Liver (tissue), 9 donors: ENCODE results near the gene MRGPRF. TPM values are rescaled to one million over a fixed set of nuclear protein-coding genes. Genes with fewer than 3 reads are reported as not detected.

Source experiments
- DNase-seq: peaks from one replicate; pipeline ENCODE4 v3.0.0-alpha.2; 2017; ENCODE audit warnings: low spot score
- H3K27ac ChIP-seq, 2 donors: one replicate each; pipeline ENCODE4 v1.7.0; 2013; ENCODE audit warnings: inconsistent platforms in 2 of 2, low read length in 2 of 2, control low read depth in 1 of 2, low read depth in 1 of 2, mild to moderate bottlenecking in 1 of 2
- H3K27me3 ChIP-seq, 4 donors: one replicate each; pipeline versions ENCODE4 v1.6.1 to v1.7.0; 2013; ENCODE audit warnings: low read length in 3 of 4, inconsistent platforms in 1 of 4, mild to moderate bottlenecking in 1 of 4, moderate library complexity in 1 of 4; ENCODE audit not compliant: control insufficient read depth in 4 of 4, insufficient read depth in 4 of 4
- H3K36me3 ChIP-seq, 4 donors: one replicate each; pipeline versions ENCODE4 v1.6.1 to v1.7.0; 2013; ENCODE audit warnings: low read length in 3 of 4, mild to moderate bottlenecking in 3 of 4, low read depth in 1 of 4, moderate library complexity in 1 of 4; ENCODE audit not compliant: control insufficient read depth in 4 of 4, insufficient read depth in 3 of 4
- H3K4me1 ChIP-seq, 4 donors: one replicate each; pipeline versions ENCODE4 v1.6.1 to v1.7.0; 2013; ENCODE audit warnings: low read length in 3 of 4, mild to moderate bottlenecking in 3 of 4, moderate library complexity in 1 of 4; ENCODE audit not compliant: control insufficient read depth in 4 of 4, insufficient read depth in 4 of 4
- H3K4me3 ChIP-seq, 3 donors: one replicate each; pipeline versions ENCODE4 v1.6.1 to v1.7.0; 2013; ENCODE audit warnings: low read length in 3 of 3, control low read depth in 1 of 3, low read depth in 1 of 3, mild to moderate bottlenecking in 1 of 3
- H3K9ac ChIP-seq, 2 donors: one replicate each; pipeline ENCODE4 v1.7.0; 2013; ENCODE audit warnings: low read length in 2 of 2, mild to moderate bottlenecking in 2 of 2, moderate library complexity in 2 of 2, control low read depth in 1 of 2, low read depth in 1 of 2
- H3K9me3 ChIP-seq, 4 donors: one replicate each; pipeline versions ENCODE4 v1.6.1 to v1.7.0; 2013; ENCODE audit warnings: low read length in 3 of 4; ENCODE audit not compliant: control insufficient read depth in 4 of 4
- ATF3 ChIP-seq: IDR thresholded peaks from 2 replicates; pipeline ENCODE4 v1.6.1; 2016; ENCODE audit warnings: antibody characterized with exemption
- EGR1 ChIP-seq, 2 donors: IDR thresholded peaks; 2 replicates each; pipeline ENCODE4 v1.6.1; 2016 to 2018; ENCODE audit warnings: antibody characterized with exemption in 2 of 2, low read depth in 2 of 2
- FOXA1 ChIP-seq: IDR thresholded peaks from 2 replicates; pipeline ENCODE4 v1.6.1; 2016; ENCODE audit warnings: antibody characterized with exemption
- FOXA2 ChIP-seq: IDR thresholded peaks from 2 replicates; pipeline ENCODE4 v1.6.1; 2016; ENCODE audit warnings: antibody characterized with exemption
- GABPA ChIP-seq, 2 donors: IDR thresholded peaks in 1 of 2; conservative IDR thresholded peaks in 1 of 2; 2 replicates each; pipeline ENCODE4 v1.6.1; 2016; ENCODE audit warnings: antibody characterized with exemption in 2 of 2, mild to moderate bottlenecking in 1 of 2, moderate library complexity in 1 of 2
- HNF4A ChIP-seq, 2 donors: conservative IDR thresholded peaks; 2 replicates each; pipeline ENCODE4 v1.6.1; 2016; ENCODE audit warnings: antibody characterized with exemption in 2 of 2, mild to moderate bottlenecking in 2 of 2
- HNF4G ChIP-seq: IDR thresholded peaks from 2 replicates; pipeline ENCODE4 v1.6.1; 2016; ENCODE audit warnings: antibody characterized with exemption
- JUND ChIP-seq, 2 donors: IDR thresholded peaks; 2 replicates each; pipeline ENCODE4 v1.6.1; 2016; ENCODE audit warnings: antibody characterized with exemption in 2 of 2
- NR2F2 ChIP-seq: IDR thresholded peaks from 2 replicates; pipeline ENCODE4 v1.6.1; 2016; ENCODE audit warnings: antibody characterized with exemption
- RAD21 ChIP-seq, 2 donors: IDR thresholded peaks; 2 replicates each; pipeline ENCODE4 v1.6.1; 2016; ENCODE audit warnings: antibody characterized with exemption in 2 of 2, mild to moderate bottlenecking in 2 of 2
- RXRA ChIP-seq, 2 donors: IDR thresholded peaks; 2 replicates each; pipeline ENCODE4 v1.6.1; 2017 to 2018; ENCODE audit warnings: antibody characterized with exemption in 2 of 2, mild to moderate bottlenecking in 1 of 2
- SP1 ChIP-seq: IDR thresholded peaks from 2 replicates; pipeline ENCODE4 v1.6.1; 2018; ENCODE audit warnings: antibody characterized with exemption, mild to moderate bottlenecking
- TAF1 ChIP-seq: conservative IDR thresholded peaks from 2 replicates; pipeline ENCODE4 v1.6.1; 2016; ENCODE audit warnings: antibody characterized with exemption, mild to moderate bottlenecking
- YY1 ChIP-seq: IDR thresholded peaks from 2 replicates; pipeline ENCODE4 v1.6.1; 2016; ENCODE audit warnings: antibody characterized with exemption, mild to moderate bottlenecking
- ZBTB33 ChIP-seq: IDR thresholded peaks from 2 replicates; pipeline ENCODE4 v1.6.1; 2016; ENCODE audit warnings: antibody characterized with exemption
- WGBS: extraction: QIAGEN DNeasy Blood & Tissue Kit; methylation state at CpG from one replicate; pipeline ENCODE4 v1.1.7; 2013; 5-methylcytosine and 5-hydroxymethylcytosine counted together
- polyA plus RNA-seq, 2 donors: library from polyadenylated mRNA; stranded (reverse) in 1 of 2; unstranded in 1 of 2; fragments of 200-250 nt in 1 of 2; fragments of >200 nt in 1 of 2; fragmentation: Nextera tagmentation in 1 of 2; extraction: Ambion mirVana in 1 of 2; gene quantifications; one replicate each; pipeline versions ENCODE4 v1.2.1 to v1.2.3, GENCODE V29; 2013 to 2015
- total RNA-seq, 2 donors: library from RNA; depleted of rRNA; stranded (reverse); fragments of >200 nt; gene quantifications; one replicate each; pipeline ENCODE4 v1.2.3, GENCODE V29; 2014
- TF ChIP-seq, protein P1 (sequence below): IDR thresholded peaks from 2 replicates; pipeline ENCODE4 v1.6.1; 2016; ENCODE audit warnings: antibody characterized with exemption
- TF ChIP-seq, protein P2 (sequence below): IDR thresholded peaks from 2 replicates; pipeline ENCODE4 v1.6.1; 2016; ENCODE audit warnings: antibody characterized with exemption, mild to moderate bottlenecking
- TF ChIP-seq, protein P3 (sequence below): fragments of 150-350 bp; IDR thresholded peaks from 2 replicates; pipeline ENCODE4 v1.5.1; 2017; ENCODE audit warnings: improper control_type of control experiment, low read depth, low read length; ENCODE audit not compliant: missing input control
- donor health status: healthy.
- donor health status: healthy.
- donor health status: healthy.
- donor health status: healthy.
- donor health status: healthy.

Gene MRGPRF
- total and polyA plus RNA-seq, 4 donors = 1.1 to 4.8 (median 2.5) TPM

- no peak overlapping the region for H3K9ac ChIP-seq
- H3K9me3 ChIP-seq = no peaks in the 10 kb centered on the region
- no peaks in the 10 kb centered on the region for H3K4me1 ChIP-seq
- H3K36me3 ChIP-seq = no peaks in the 10 kb centered on the region
- H3K27ac ChIP-seq = no peak overlapping the region
- WGBS = 82% methylated on average over 4 of the region's 4 CpGs
- peak; percentile 9 for DNase-seq
- no peak overlapping the region for H3K4me3 ChIP-seq
- no peaks in the 10 kb centered on the region for H3K27me3 ChIP-seq
- no peak for TF ChIP-seq ZBTB33
- TF ChIP-seq NR2F2 = no peak
- no peak for TF ChIP-seq TAF1
- TF ChIP-seq, protein P1, sequence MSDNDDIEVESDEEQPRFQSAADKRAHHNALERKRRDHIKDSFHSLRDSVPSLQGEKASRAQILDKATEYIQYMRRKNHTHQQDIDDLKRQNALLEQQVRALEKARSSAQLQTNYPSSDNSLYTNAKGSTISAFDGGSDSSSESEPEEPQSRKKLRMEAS = no peak
- TF ChIP-seq RXRA (IDR thresholded peaks at IDR 0.05) = no peak
- no peak for TF ChIP-seq JUND (IDR thresholded peaks at IDR 0.05)
Measured at GRCh38 chr11:68973219-68973618, 39.8 kb downstream of the MRGPRF start.

GRCh38 chr11:68970921-68971636, 42.0 kb downstream of the MRGPRF start:
- H3K9me3 ChIP-seq = no peaks in the 10 kb centered on the region
- H3K4me1 ChIP-seq = no peaks in the 10 kb centered on the region
- H3K36me3 ChIP-seq = no peaks in the 10 kb centered on the region
- DNase-seq = no peak
- no peak overlapping the region for H3K9ac ChIP-seq
- no peak overlapping the region for H3K27ac ChIP-seq
- TF ChIP-seq RAD21 (IDR thresholded peaks at IDR 0.05) = no peak
- TF ChIP-seq, protein P2, sequence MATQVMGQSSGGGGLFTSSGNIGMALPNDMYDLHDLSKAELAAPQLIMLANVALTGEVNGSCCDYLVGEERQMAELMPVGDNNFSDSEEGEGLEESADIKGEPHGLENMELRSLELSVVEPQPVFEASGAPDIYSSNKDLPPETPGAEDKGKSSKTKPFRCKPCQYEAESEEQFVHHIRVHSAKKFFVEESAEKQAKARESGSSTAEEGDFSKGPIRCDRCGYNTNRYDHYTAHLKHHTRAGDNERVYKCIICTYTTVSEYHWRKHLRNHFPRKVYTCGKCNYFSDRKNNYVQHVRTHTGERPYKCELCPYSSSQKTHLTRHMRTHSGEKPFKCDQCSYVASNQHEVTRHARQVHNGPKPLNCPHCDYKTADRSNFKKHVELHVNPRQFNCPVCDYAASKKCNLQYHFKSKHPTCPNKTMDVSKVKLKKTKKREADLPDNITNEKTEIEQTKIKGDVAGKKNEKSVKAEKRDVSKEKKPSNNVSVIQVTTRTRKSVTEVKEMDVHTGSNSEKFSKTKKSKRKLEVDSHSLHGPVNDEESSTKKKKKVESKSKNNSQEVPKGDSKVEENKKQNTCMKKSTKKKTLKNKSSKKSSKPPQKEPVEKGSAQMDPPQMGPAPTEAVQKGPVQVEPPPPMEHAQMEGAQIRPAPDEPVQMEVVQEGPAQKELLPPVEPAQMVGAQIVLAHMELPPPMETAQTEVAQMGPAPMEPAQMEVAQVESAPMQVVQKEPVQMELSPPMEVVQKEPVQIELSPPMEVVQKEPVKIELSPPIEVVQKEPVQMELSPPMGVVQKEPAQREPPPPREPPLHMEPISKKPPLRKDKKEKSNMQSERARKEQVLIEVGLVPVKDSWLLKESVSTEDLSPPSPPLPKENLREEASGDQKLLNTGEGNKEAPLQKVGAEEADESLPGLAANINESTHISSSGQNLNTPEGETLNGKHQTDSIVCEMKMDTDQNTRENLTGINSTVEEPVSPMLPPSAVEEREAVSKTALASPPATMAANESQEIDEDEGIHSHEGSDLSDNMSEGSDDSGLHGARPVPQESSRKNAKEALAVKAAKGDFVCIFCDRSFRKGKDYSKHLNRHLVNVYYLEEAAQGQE = no peak
- TF ChIP-seq YY1 = no peak
- TF ChIP-seq HNF4G = no peak
- TF ChIP-seq NR2F2 = no peak
- no peak for TF ChIP-seq FOXA1
- TF ChIP-seq, protein P3, sequence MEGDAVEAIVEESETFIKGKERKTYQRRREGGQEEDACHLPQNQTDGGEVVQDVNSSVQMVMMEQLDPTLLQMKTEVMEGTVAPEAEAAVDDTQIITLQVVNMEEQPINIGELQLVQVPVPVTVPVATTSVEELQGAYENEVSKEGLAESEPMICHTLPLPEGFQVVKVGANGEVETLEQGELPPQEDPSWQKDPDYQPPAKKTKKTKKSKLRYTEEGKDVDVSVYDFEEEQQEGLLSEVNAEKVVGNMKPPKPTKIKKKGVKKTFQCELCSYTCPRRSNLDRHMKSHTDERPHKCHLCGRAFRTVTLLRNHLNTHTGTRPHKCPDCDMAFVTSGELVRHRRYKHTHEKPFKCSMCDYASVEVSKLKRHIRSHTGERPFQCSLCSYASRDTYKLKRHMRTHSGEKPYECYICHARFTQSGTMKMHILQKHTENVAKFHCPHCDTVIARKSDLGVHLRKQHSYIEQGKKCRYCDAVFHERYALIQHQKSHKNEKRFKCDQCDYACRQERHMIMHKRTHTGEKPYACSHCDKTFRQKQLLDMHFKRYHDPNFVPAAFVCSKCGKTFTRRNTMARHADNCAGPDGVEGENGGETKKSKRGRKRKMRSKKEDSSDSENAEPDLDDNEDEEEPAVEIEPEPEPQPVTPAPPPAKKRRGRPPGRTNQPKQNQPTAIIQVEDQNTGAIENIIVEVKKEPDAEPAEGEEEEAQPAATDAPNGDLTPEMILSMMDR = no peak
- TF ChIP-seq TAF1 = no peak
- no peak for TF ChIP-seq ATF3
- TF ChIP-seq RXRA (IDR thresholded peaks at IDR 0.05) = no peak
- no peak for TF ChIP-seq GABPA (IDR thresholded peaks at IDR 0.05 in 1 of 2, conservative IDR thresholded peaks at IDR 0.05 in 1 of 2)
- no peak for TF ChIP-seq ZBTB33
- no peak for TF ChIP-seq HNF4A (conservative IDR thresholded peaks at IDR 0.05)
- no peak for TF ChIP-seq JUND (IDR thresholded peaks at IDR 0.05)
- TF ChIP-seq, protein P1 = no peak
- TF ChIP-seq SP1 = no peak
- TF ChIP-seq FOXA2 = no peak
- no peak for TF ChIP-seq EGR1 (IDR thresholded peaks at IDR 0.05; ENCODE audit: low read depth in 2 of 2)
- H3K27me3 ChIP-seq = no peaks in the 10 kb centered on the region
- no peak overlapping the region for H3K4me3 ChIP-seq
- 87% methylated on average over 8 of the region's 8 CpGs for WGBS
